Osteocyte (in vitro differentiated cells): Measurements from ENCODE around the gene PRKG1. TPM values are rescaled to one million over a fixed set of nuclear protein-coding genes. Genes with fewer than 3 reads are reported as not detected.

Experiments
- DNase-seq: peaks from one replicate; pipeline ENCODE4 v3.0.0; 2021; ENCODE audit warnings: mixed read lengths; ENCODE audit not compliant: unreplicated experiment; ENCODE audit errors: extremely low spot score
- H3K27ac Mint-ChIP-seq: one replicate; pipeline ENCODE4 v1.8.0; 2021; ENCODE audit warnings: mild to moderate bottlenecking, mixed read lengths; ENCODE audit not compliant: unreplicated experiment
- H3K27me3 Mint-ChIP-seq: one replicate; pipeline ENCODE4 v1.8.0; 2021; ENCODE audit warnings: mixed read lengths; ENCODE audit not compliant: unreplicated experiment
- H3K36me3 Mint-ChIP-seq: one replicate; pipeline ENCODE4 v1.8.0; 2021; ENCODE audit warnings: mixed read lengths; ENCODE audit not compliant: unreplicated experiment
- H3K4me1 Mint-ChIP-seq: one replicate; pipeline ENCODE4 v1.8.0; 2021; ENCODE audit warnings: mixed read lengths; ENCODE audit not compliant: unreplicated experiment
- H3K4me3 Mint-ChIP-seq: one replicate; pipeline ENCODE4 v1.8.0; 2021; ENCODE audit warnings: mild to moderate bottlenecking, moderate library complexity, mixed read lengths; ENCODE audit not compliant: unreplicated experiment
- H3K9me3 Mint-ChIP-seq: one replicate; pipeline ENCODE4 v1.8.0; 2021; ENCODE audit warnings: mixed read lengths; ENCODE audit not compliant: unreplicated experiment
- CTCF ChIP-seq: fragments of 200-600 bp; sonication (generic); IDR thresholded peaks from 2 replicates; pipeline ENCODE4 v1.5.0; 2021; ENCODE audit warnings: antibody characterized with exemption, mild to moderate bottlenecking, moderate library complexity
- total RNA-seq: library from RNA; stranded (reverse); gene quantifications from 2 replicates; pipeline ENCODE4 v1.2.1, GENCODE V29; 2021

The PRKG1 gene
- total RNA-seq, 1 donor from 2014 or later, result 10.8 TPM

GRCh38 chr10:51405580-51406351 lies 331.5 kb downstream of the PRKG1 start:
- H3K9me3 Mint-ChIP-seq, result no peaks in the 10 kb centered on the region
- H3K4me1 Mint-ChIP-seq, result no peaks in the 10 kb centered on the region
- H3K36me3 Mint-ChIP-seq, result no peaks in the 10 kb centered on the region
- no peak for TF ChIP-seq CTCF
- no peaks in the 10 kb centered on the region for H3K27me3 Mint-ChIP-seq
- no peak overlapping the region for H3K27ac Mint-ChIP-seq
- no peak overlapping the region for H3K4me3 Mint-ChIP-seq
- no peak for DNase-seq

- no peaks in the 10 kb centered on the region for H3K4me1 Mint-ChIP-seq
- no peaks in the 10 kb centered on the region for H3K36me3 Mint-ChIP-seq
- no peaks in the 10 kb centered on the region for H3K9me3 Mint-ChIP-seq
- no peak overlapping the region for H3K27ac Mint-ChIP-seq
- no peak for TF ChIP-seq CTCF
- no peak overlapping the region for H3K4me3 Mint-ChIP-seq
- no peaks in the 10 kb centered on the region for H3K27me3 Mint-ChIP-seq
- no peak for DNase-seq
Observed at GRCh38 chr10:51406581-51406980, 332.3 kb downstream of the PRKG1 start.

GRCh38 chr10:51416494-51416893 lies 342.2 kb downstream of the PRKG1 start:
- Mint-ChIP-seq H3K4me1 (no peaks in the 10 kb centered on the region), H3K27ac (no peak overlapping the region), H3K9me3 (no peaks in the 10 kb centered on the region), H3K36me3 (no peaks in the 10 kb centered on the region), H3K27me3 (no peaks in the 10 kb centered on the region), H3K4me3 (no peak overlapping the region)
- DNase-seq, result no peak
- no peak for TF ChIP-seq CTCF

GRCh38 chr10:51419196-51420093 lies 345.2 kb downstream of the PRKG1 start:
- H3K36me3 Mint-ChIP-seq, result no peaks in the 10 kb centered on the region
- TF ChIP-seq CTCF, result no peak
- no peak overlapping the region for H3K27ac Mint-ChIP-seq
- H3K4me3 Mint-ChIP-seq, result no peak overlapping the region
- no peak for DNase-seq
- H3K9me3 Mint-ChIP-seq, result no peaks in the 10 kb centered on the region
- peaks cover 8% of the 10 kb centered on the region for H3K4me1 Mint-ChIP-seq
- no peaks in the 10 kb centered on the region for H3K27me3 Mint-ChIP-seq

GRCh38 chr10:51421853-51422252 lies 347.6 kb downstream of the PRKG1 start:
- Mint-ChIP-seq H3K9me3 (no peaks in the 10 kb centered on the region), H3K27me3 (no peaks in the 10 kb centered on the region), H3K4me3 (no peak overlapping the region), H3K27ac (no peak overlapping the region), H3K36me3 (no peaks in the 10 kb centered on the region), H3K4me1 (peaks cover 21% of the 10 kb centered on the region)
- no peak for TF ChIP-seq CTCF
- no peak for DNase-seq
